Loucy (cell line): Measurements from ENCODE around the gene MTFR1L.

ENCODE experiments used
- H2AFZ ChIP-seq: fragments of 200-600 bp; sonication (generic); 2 replicates; pipeline ENCODE4 v1.6.0; 2016; ENCODE audit warnings: antibody characterized with exemption, mild to moderate bottlenecking, low read length, moderate library complexity
- H3F3A ChIP-seq: fragments of 200-600 bp; 2 replicates; pipeline ENCODE4 v1.6.0; 2016; ENCODE audit warnings: antibody characterized with exemption, low read depth, mild to moderate bottlenecking
- H3K27me3 ChIP-seq: fragments of 200-600 bp; sonication (generic); 2 replicates; pipeline ENCODE4 v1.6.1; 2014; ENCODE audit warnings: low read length, mild to moderate bottlenecking; ENCODE audit not compliant: insufficient read depth, poor library complexity, severe bottlenecking
- H3K36me3 ChIP-seq: fragments of 200-600 bp; sonication (generic); 2 replicates; pipeline ENCODE4 v1.6.1; 2016; ENCODE audit warnings: low read length; ENCODE audit not compliant: insufficient read depth
- H3K4me1 ChIP-seq: fragments of 200-600 bp; sonication (generic); 2 replicates; pipeline ENCODE4 v1.5.1; 2014; ENCODE audit warnings: low read length, mild to moderate bottlenecking; ENCODE audit not compliant: insufficient read depth, poor library complexity, severe bottlenecking
- H3K4me2 ChIP-seq: fragments of 200-600 bp; sonication (generic); 2 replicates; pipeline ENCODE4 v1.6.0; 2014; ENCODE audit warnings: antibody characterized with exemption, low read length, low read depth, mild to moderate bottlenecking; ENCODE audit not compliant: poor library complexity, severe bottlenecking
- H3K4me3 ChIP-seq: fragments of 200-600 bp; sonication (generic); 2 replicates; pipeline ENCODE4 v1.5.1; 2014; ENCODE audit warnings: low read length, mild to moderate bottlenecking, mixed read lengths; ENCODE audit not compliant: poor library complexity, severe bottlenecking
- H3K79me2 ChIP-seq: fragments of 200-600 bp; sonication (generic); 2 replicates; pipeline ENCODE4 v1.6.1; 2014; ENCODE audit warnings: low read length; ENCODE audit not compliant: insufficient read depth
- H3K9ac ChIP-seq: fragments of 200-600 bp; sonication (generic); 2 replicates; pipeline ENCODE4 v1.6.0; 2014; ENCODE audit warnings: mild to moderate bottlenecking, low read depth, low read length, moderate library complexity; ENCODE audit not compliant: poor library complexity, severe bottlenecking
- H3K9me2 ChIP-seq: fragments of 200-600 bp; sonication (generic); replicated peaks from 2 replicates; pipeline ENCODE4 v1.6.1; 2016; ENCODE audit warnings: low read depth, low read length, mixed read lengths
- H3K9me3 ChIP-seq: fragments of 200-600 bp; sonication (generic); 2 replicates; pipeline ENCODE4 v1.6.1; 2014; ENCODE audit warnings: mild to moderate bottlenecking, antibody characterized with exemption, low read length, low read depth; ENCODE audit not compliant: insufficient read depth
- H4K20me1 ChIP-seq: fragments of 200-600 bp; sonication (generic); 2 replicates; pipeline ENCODE4 v1.6.0; 2014; ENCODE audit warnings: antibody characterized with exemption, low read length, mild to moderate bottlenecking; ENCODE audit not compliant: insufficient read depth, poor library complexity, severe bottlenecking
- EZH2phosphoT487 ChIP-seq: fragments of 200-600 bp; IDR thresholded peaks from 2 replicates; pipeline ENCODE4 v1.6.1; 2018; ENCODE audit warnings: antibody characterized with exemption, mild to moderate bottlenecking, moderate library complexity, borderline replicate concordance
- TF ChIP-seq, protein P1 (sequence below): fragments of 200-600 bp; sonication (generic); conservative IDR thresholded peaks from 2 replicates; pipeline ENCODE4 v1.5.1; 2014; ENCODE audit warnings: mild to moderate bottlenecking, antibody characterized with exemption, low read length

Gene MTFR1L

DNA sequence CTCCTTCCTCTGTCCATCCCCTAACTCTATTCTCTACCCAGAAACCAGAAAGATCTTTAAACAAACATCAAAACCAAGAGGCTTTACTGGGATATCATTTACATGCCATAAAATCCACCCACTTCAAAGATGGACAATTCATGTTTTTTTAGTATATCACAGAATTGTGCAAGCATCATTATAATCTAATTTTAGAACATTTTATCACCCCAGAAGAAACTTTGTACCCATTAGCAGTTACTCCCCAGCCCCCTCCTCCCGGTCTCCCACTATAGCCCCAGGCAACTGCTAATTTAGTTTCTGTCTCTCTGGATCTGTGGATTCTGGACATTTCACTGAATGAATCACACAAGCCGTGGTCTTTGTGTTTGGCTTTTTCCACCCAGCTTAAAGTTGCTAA, 24.5 kb upstream of the MTFR1L start:
- Histone ChIP-seq H3K9me2 (no peaks in the 10 kb centered on the region), H3K4me3 (no peak overlapping the region), H3K36me3 (no peaks in the 10 kb centered on the region), H4K20me1 (no peaks in the 10 kb centered on the region), H3K4me1 (no peaks in the 10 kb centered on the region), H3K9me3 (no peaks in the 10 kb centered on the region), H3K4me2 (no peak overlapping the region), H2AFZ (no peak overlapping the region), H3K9ac (no peak overlapping the region), H3K27me3 (no peaks in the 10 kb centered on the region), H3F3A (no peaks in the 10 kb centered on the region), H3K79me2 (no peaks in the 10 kb centered on the region)
- TF ChIP-seq EZH2phosphoT487, result no peak
- TF ChIP-seq, protein P1, sequence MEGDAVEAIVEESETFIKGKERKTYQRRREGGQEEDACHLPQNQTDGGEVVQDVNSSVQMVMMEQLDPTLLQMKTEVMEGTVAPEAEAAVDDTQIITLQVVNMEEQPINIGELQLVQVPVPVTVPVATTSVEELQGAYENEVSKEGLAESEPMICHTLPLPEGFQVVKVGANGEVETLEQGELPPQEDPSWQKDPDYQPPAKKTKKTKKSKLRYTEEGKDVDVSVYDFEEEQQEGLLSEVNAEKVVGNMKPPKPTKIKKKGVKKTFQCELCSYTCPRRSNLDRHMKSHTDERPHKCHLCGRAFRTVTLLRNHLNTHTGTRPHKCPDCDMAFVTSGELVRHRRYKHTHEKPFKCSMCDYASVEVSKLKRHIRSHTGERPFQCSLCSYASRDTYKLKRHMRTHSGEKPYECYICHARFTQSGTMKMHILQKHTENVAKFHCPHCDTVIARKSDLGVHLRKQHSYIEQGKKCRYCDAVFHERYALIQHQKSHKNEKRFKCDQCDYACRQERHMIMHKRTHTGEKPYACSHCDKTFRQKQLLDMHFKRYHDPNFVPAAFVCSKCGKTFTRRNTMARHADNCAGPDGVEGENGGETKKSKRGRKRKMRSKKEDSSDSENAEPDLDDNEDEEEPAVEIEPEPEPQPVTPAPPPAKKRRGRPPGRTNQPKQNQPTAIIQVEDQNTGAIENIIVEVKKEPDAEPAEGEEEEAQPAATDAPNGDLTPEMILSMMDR, result no peak

DNA sequence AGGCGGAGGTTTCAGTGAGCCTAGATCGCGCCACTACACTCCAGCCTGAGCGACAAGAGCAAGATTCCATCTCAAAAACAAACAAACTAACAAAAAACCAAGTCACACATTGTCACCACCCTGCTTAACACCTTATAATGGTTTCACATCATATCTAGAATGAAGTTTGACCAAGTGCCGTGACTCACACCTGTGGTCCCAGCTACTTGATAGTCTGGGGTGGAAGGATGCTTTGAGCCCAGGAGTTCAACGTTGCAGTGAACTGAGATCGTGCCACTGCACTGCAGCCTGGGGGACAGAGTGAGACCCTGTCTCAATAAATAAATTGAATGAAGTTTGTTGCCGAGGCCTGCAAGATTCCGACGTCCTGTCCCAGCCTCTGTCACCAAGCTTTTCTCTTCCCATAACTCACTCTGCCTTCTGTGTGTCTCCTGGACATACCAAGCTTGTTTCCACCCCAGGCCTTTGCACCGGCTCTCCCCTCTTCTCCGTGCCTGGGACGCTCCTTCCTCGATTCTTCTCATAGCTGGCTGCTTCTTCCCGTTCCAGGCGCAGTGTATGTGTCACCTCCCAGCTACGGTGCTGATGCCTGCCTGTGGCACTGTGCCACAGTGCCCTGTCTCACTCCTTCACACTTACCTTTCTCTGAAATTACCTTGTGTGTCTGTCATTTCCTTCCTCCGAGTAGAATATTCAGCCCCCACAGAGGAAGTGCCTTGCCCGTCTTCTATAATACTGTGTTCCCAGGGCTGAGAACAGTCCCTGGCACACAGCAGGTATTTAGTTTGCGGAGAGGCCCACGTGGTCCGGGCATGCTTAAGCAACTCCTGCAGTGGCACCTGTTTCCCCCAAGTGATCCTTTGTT, 23.6 kb upstream of the MTFR1L start:
- Histone ChIP-seq H4K20me1 (no peaks in the 10 kb centered on the region), H2AFZ (no peak overlapping the region), H3K4me2 (no peak overlapping the region), H3K36me3 (no peaks in the 10 kb centered on the region), H3K27me3 (peaks cover 9% of the 10 kb centered on the region), H3F3A (no peaks in the 10 kb centered on the region), H3K79me2 (no peaks in the 10 kb centered on the region), H3K4me1 (no peaks in the 10 kb centered on the region), H3K9me2 (no peaks in the 10 kb centered on the region), H3K4me3 (no peak overlapping the region), H3K9ac (no peak overlapping the region), H3K9me3 (no peaks in the 10 kb centered on the region)
- TF ChIP-seq, protein P1, result no peak
- TF ChIP-seq EZH2phosphoT487, result no peak

DNA sequence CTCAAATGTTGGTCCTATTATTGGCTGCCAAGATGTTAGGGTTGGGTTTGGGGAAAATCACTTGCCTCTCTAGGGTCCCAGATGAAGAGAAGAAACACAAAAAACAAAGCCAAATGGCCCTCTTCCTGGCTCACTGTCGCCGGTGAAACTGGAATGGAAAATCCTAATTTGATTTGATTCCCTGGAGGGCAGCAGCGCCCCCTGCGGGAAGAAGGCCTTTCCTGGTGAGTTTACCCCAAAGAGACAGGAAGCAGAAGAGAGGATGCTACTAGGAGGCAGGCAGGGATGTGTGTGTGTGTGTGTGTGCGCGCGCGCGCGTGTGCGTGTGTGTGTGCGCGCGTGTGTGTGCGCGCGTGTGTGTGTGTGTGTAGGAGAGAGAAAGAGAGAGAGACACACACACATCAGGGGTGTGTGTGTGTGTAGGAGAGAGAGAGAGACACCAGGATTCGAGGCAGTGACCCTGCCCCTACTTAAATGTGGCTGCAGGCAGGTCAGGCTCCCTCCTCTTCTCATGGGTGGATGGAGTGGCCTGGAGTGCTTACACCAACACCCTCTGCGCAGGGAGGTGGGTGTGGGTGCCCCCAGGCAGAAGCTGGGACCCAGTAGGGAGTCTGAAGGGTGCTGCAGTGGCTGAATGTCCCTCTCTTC, 22.8 kb upstream of the MTFR1L start:
- no peaks in the 10 kb centered on the region for H3F3A ChIP-seq
- no peak overlapping the region for H2AFZ ChIP-seq
- no peak overlapping the region for H3K4me3 ChIP-seq
- H3K9me2 ChIP-seq, result no peaks in the 10 kb centered on the region
- H3K79me2 ChIP-seq, result no peaks in the 10 kb centered on the region
- H3K27me3 ChIP-seq, result peaks cover 11% of the 10 kb centered on the region
- TF ChIP-seq, protein P1, result peak; percentile 87
- TF ChIP-seq EZH2phosphoT487, result no peak
- H3K9me3 ChIP-seq, result no peaks in the 10 kb centered on the region
- H3K4me2 ChIP-seq, result no peak overlapping the region
- H3K36me3 ChIP-seq, result no peaks in the 10 kb centered on the region
- no peaks in the 10 kb centered on the region for H3K4me1 ChIP-seq
- no peaks in the 10 kb centered on the region for H4K20me1 ChIP-seq
- H3K9ac ChIP-seq, result no peak overlapping the region
